Suppressor macrophage treated with lipopolysaccharide for 1 hour (primary cell): ENCODE results near the gene CDK2AP2.
"Not testable (repeated sequence)": the region's sequence is repeated elsewhere in the genome, so short reads cannot be mapped to it uniquely, and the experiment has no call there.

ENCODE experiments used
- DNase-seq, 3 donors: peaks; one replicate each; pipeline ENCODE4 v3.0.0-alpha.2; 2020 to 2022

CDK2AP2 gene, protein sequence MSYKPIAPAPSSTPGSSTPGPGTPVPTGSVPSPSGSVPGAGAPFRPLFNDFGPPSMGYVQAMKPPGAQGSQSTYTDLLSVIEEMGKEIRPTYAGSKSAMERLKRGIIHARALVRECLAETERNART

DNA sequence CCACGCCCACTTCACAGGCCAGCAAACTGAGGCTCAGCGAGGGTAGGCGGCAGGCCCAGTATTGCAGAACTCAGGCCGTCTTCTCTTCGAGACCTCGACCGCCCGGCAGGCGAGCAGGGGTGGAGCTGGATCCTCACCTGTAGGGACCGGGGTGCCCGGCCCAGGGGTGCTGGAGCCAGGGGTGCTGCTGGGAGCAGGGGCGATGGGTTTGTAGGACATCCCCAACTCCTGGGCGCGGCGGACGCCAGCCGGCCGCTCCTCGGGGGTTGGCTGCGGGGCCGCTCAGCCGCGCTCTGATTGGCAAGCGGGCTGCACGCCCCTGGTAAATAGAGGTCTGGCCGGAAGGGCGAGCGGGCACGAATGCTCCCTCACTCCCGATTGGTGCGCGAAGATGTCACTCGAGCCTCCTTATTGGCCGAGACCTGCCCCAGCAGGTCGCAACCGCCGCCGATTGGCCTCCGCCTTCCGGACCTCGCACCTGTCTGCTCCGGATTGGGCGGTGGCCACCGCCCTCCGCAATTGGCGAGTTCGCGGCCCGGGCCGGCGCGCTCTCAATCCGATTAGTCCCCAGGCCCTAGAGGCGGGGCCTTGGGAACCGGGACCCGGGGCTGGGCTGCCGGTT lies at the start of gene CDK2AP2:
Gene CDK2AP2, minus strand, starts transcription at position 299 of the 622 bp plus-strand sequence. Its CDS starts 80 bp downstream, at position 219.
- DNase-seq, result peak; percentile 99 to 100 (median 100)

DNA sequence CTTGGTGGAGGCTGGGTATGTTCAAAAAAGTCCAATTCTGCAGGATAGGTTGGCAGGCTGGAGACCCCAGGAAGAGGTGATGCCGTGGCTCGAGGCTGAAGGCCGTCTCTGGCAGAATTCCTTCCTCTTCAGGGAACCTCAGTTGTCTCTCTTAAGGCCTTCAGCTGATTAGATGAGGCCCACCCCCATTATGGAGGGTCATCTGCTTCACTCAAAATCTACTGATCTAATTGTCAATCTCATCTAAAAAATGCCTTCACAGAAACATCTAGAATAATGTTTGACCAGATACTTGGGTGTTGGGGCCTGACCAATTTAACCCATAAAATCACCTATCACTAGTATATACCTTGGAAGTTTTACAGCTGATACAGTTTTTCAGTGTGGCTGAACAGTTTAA lies 48.3 kb upstream of the CDK2AP2 start:
- DNase-seq, result no peak

DNA sequence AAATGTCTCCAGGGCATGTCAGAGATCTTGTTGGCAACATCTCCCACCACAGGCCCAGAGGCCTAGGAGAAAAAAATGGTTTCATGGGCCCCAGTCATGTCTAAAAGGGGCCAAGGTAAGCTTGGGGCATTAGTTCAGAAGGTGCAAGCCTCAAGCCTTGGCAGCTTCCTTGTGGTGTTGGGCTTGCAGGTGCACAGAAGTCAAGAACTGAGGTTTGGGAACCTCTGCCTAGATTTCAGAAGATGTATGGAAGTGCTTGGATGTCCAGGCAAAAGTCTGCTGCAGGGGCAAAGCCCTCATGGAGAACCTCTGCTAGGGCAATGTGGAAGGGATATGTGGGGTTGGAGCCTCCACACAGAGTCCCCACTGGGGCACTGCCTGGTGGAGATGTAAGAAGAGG lies 43.7 kb upstream of the CDK2AP2 start:
- DNase-seq, result not testable (repeated sequence)

DNA sequence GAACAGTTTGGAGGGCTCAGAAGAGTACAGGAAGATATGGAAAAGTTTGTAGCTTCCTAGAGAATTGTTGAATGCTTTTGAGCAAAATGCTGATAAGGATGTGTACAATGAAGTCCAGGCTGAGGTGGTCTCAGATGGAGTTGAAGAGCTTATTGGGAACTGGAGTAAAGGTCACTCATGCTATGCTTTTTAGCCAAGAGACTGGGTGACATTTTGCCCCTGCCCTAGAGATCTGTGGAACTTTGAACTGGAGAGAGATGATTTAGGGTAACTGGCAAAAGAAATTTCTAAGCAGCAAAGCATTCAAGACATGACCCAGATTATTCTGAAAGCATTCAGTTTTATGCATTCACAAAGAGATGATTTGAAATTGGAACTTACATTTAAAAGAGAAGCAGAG lies 43.2 kb upstream of the CDK2AP2 start:
- no peak for DNase-seq

DNA sequence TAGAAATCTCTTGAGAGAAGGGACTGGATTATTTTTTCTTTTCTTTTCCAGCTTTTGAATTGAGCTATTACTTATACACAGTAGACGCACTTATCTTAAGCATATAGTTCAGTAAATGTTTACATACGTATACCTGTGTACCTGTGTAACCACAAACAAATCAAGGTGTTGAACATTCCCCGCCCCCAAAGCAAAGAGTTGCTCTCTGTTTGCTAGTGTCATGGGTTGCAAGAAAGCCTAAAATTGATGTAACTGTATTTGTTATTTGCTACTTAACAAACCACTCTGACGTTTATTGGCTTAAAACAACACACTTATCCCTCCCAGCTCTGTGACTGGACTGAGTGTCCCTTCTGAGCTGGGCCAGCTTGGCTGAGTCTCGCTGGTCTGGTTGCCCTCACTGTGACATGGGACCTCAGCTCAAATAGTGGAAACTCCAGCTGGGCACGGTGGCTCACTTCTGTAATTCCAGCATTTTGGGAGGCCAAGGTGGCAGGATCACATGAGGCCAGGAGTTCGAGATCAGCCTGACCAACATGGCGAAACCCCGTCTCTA lies 40.7 kb upstream of the CDK2AP2 start:
- DNase-seq, result no peak

DNA sequence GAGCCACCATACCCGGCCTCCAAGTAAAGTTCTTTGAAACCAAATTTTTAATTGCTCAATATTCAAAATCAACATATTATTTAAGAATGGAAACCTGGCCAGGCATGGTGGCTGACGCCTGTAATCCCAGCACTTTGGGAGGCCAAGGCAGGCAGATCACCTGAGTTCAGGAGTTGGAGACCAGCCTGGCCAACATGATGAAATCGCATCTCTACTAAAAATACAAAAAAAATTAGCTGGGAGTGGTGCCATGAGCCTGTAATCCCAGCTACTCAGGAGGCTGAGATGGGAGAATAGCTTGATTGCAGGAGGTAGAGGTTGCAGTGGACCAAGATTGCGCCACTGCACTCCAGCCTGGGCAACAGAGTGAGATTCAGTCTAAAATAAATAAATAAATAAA lies 40.1 kb upstream of the CDK2AP2 start:
- not testable (repeated sequence) for DNase-seq

DNA sequence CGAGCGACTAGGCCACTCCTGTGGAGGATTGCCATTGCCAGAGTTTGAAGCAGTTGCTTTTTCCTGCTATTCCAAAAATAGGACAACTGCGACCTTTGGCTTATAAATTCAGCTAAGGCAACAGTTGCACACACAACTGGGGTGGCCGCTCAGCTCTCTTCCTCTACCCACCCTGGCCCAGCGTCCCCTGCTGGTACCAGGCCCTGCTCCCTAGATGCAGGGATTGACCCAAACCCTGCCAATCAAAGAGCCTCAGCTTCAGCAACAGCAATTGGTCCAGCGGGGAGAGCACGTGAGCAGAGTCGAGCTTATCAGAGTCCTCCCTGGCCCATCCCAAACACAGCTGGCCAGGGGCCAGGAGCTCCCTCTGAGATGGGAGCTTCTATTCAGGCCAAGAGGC lies 37.3 kb upstream of the CDK2AP2 start:
- DNase-seq, result no peak

DNA sequence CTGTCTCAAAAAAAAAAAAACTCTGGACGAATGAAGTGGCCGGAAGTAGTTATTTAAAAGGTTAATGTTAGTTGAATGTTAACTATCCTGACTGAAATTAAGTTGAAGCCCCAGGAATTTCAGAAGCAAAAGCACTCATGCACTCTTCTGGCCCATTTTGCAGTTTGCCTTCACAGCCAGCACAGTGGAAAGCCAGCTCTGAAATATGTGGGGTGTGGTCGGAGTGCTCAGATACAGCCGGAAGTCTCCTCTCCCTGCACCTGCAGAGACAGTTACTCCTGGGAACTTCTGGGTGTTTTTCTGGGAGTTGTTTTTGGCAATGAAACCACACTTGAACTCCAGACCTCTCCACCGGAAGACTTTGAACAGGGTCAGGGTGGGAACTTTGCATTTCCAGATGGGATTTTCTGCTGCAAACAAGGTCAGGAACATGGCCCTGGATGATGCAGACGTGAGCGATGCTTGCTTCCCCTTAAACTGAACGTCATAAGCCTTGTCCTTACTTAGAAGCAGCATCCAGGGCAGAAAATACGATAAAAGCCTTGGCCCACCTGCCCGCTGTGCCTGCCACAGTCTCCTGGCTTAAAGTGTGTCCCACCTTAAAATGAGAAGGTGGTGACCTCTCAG lies 36.8 kb upstream of the CDK2AP2 start:
- no peak for DNase-seq

DNA sequence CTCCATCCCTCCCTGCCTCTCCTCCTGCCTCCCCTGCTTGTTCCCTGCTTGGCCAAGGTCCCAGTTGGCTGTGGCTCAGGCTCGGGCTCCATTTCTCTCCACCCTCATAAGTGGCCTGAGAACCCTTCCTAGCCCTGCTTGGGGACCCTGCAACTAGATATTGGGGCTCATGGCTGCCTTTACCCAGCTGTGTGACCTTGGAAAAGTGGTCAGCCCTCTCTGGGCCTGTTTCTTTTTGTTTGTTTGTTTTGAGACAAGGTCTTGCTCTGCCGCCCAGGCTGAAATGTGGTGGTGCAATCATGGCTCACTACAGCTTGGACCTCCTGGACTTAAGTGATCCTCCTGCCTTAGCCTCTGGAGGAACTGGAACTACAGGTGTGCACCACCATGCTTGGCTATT lies 35.6 kb upstream of the CDK2AP2 start:
- no peak for DNase-seq

DNA sequence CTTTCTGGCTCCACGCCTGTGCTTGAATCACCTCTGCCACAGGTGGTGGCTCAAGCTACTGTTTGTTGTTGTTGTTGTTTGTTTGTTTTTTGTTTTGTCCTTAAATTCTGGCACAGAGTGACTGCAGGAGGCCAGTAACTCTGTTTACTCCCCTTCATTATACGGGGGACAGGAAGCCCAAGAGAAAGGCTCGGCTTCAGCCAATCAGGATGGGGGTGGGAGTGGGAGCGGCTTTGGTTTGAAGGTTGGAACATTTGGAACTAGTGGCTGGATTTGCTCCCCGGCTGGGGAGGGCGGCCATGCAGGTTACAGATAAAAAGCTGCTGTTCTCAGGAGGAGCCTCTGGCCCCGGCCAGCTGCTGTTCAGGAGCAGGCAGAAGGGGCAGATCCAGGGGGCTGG lies 35.0 kb upstream of the CDK2AP2 start:
- no peak for DNase-seq

DNA sequence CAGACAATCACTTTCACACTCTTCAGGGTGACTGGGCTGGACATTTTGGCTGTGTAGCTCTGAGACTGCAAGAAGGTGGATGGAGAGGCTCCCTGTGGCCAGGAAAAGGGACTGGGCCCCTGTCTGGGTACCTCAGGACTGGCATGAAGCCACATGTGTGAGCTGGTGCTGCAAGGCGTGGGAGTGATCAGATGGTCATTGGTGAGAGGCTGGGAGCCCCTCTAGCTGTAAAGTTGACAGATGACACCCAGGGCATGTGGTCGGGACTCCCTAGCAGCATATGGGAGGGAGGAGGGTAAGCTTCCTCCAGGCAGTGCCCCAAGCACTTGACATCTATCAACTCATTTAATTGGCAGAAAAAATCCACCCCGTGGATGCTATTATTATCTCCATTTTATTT lies 34.2 kb upstream of the CDK2AP2 start:
- DNase-seq, result no peak

DNA sequence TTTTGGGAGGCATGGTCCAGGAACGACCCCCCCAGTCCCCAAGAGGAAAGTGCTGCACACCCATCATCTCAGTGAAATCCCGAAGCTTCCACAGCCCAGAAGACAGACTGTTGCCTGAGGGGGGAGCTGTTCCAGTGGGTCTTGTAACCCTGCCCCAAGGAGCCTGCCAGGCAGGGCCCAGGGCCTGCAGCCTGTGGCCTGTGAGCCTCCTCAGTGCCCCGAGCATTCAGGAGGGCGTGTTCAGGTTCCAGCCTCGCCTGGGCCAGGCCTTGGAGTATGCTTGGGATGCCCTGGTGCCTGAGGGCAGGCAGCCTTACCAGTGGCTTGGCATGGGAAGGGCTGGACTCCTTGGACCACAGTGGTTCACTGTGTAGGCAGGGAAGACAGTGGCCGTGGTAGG lies 33.2 kb upstream of the CDK2AP2 start:
- DNase-seq, result no peak

DNA sequence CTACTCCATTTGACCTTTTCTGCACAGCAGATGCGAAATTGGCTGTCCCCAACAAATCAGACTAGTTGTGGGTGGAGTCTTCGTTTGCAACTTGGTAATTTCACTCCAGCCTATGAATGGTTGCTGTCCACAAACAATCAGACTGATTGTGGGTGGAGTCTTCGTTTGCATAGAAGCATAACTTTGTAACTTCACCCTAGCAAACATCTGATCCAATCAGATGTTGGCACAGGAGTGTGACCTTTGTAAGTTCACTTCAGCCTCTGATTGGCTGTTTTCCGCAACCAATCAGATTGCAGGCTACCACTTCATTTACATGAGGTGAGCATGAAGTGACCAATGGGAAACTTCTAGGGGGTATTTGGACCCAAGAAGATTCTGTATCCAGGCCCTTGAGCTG lies 31.6 kb upstream of the CDK2AP2 start:
- no peak for DNase-seq

DNA sequence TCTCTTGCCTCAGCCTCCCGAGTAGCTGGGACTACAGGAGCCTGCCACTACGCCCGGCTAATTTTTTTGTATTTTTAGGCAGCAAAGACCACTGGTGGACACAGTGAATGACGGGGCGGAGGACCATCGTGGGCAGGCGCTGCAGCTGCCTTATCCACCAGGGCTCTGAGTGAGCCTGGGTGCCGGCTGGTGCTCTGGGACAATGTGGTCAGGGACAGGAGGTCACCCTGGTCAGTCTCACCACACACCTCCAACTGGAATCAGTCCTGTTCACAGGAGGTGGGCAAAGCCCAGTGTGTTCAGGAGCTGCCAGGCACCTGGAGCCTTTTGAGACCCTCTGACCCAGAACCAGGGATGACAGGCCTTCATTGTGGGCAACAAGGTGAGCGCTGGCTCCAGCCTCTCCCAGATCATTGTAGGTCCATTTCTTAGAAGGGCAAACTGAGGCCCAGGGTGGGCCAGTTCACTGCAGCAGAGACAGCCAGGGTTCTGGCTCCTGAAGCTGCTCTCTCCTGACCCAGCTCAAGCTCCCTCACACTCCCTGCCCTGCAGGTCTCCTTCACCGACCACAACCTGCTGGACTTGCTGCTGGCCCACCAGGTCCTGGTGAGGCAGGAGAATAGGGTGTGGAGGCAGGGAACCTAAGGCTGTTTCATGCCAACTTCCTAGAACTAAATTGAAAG lies 31.0 kb upstream of the CDK2AP2 start:
- no peak for DNase-seq

DNA sequence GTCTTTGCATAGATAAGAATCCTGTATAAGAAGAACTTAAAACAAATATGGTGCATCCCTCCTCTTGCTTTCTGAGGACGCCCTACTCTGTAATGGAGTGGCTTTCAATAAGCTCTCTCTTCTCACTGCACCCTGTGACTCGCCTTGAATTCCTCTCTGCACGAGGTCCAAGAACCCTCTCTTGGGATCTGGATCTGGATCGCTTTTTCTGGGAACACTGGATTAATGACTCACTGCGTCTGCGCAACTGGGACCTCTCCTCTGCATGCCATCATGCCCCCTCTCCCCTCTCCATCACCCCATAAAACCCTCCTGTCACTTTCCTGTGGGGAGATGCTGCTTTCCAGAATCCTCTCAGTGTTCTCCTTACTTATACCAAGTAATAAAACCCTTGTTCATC lies 30.3 kb upstream of the CDK2AP2 start:
- no peak for DNase-seq

DNA sequence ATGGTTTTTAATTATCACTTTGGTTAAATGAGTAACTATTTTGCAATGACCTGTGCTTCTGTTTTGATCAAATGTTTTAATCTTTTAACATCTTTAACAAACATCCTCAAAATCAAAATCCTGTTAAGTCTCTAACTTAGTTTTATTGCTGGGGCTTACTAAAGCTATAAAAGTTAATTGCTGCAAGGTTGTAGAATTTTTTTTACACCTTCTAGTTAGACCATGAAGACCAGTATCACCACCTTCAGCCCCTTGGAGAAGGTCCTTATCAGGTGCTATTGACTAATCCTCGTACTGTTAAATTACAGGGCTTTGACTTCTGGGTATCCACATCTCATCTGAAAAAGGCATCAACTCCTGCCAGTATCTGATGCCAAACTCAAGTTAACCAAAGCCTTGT lies 27.6 kb upstream of the CDK2AP2 start:
- DNase-seq, result no peak

DNA sequence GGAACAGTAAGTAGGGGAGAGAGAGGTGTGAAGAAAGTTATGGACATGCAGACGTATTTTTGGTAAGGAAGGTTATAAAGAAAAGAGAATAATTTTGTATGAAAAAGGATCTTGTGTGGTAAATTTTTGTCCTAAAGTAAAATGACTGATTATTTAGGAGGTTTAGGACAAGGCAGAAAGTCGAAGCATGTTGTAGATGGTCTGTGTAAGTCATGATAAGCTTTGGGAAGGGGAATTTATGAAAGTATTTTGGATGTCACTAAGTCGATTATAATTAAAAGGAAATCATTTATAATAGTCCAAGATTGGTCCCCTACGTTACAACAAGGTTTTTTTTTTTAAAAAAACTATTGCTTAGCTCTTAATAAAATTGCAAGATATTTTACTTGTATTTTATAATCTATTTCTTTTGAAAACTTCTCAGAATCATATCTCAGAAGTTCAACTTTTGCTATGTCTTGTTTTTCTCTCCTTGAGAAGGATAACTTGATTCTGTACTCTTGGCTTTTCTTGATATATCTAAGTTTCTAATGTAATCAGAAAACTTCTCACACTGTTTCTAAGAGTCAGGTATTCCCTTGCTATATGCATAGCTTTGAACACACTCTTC lies 26.2 kb upstream of the CDK2AP2 start:
- no peak for DNase-seq

DNA sequence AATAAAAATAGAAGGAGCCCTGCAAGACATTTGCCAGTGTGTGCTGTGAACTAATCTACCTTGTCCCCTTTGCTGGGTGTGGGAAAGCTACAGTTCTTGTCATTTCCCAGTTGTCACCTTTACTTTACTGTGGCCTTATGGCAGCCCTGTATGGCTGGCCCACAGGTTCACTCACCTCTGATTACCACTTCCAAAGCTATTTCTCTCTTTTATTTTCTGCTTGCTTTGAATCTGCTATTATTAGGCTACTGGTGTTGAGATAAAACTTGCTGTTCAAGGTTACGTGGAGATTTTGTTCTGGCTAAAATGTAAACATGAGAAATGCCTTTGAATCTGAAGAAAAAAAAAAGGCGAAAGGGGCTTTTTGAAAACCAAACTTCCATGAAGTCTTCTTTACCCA lies 24.9 kb upstream of the CDK2AP2 start:
- DNase-seq, result no peak

DNA sequence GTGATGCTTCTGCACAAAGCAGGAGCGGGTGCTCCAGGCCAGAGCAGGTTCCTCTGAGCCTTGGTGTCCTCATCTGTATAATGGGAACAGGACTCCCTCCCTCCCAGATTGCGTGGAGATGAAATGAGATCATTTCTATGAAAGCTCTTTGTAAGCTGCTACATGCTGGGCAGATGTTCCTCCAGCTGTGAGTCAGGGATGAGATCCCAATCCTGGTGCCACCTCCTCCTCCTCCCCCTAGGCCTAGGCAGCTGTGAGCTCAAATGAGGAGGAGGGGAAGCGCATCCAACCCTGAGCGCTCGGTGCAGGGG lies 22.3 kb upstream of the CDK2AP2 start:
- no peak for DNase-seq

DNA sequence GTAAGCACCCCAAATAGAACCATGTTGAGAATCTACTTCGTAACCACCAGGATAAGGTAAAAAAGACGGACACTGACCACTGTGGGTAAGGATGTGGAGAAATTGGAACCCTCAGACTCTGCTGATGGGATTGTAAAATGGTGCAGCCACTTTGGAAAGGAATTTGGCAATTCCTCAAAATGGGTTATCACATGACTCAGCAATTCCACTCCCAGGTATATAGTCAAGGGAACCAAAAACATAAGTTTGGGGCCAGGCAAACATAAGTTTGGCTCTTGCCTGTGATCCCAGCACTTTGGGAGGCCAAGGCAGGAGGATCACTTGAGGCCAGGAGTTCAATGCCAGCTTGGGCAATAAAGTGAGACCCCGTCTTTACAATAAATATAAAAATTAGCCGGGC lies 20.4 kb upstream of the CDK2AP2 start:
- DNase-seq, result no peak

DNA sequence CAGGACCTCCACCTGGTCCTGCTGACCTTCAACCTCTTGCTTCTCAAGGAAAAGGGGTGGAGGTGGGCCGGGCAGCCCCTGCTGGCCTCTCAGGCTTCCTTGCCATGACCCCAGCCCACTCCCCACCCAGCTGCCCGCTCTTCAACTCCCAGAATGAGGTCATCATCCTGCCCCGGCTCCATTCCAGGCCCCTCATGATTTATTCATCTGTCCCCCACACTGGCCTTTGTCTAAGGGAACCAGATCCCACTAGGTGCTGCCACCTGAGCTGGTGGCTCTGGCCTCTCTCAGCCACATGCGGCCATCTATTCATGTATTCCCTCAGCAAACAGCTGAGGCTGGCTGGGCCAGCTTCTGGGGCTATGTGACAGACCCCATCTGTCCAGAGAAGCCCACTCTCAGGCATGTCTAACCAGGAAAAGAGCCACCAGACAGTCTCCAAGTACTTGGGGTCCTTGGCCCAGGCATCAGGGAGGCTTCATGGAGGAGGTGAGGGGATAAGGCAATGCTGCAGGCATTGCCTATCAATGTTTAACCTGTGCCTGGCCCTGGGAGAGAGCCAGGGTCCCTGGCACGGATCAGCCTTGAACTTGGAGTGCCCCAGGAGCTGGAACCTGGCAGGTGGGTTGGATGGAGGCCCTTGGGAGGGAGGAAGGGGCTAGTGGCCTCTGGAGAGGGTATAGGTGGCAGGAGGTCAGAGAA lies 17.5 kb upstream of the CDK2AP2 start:
- DNase-seq, result no peak

DNA sequence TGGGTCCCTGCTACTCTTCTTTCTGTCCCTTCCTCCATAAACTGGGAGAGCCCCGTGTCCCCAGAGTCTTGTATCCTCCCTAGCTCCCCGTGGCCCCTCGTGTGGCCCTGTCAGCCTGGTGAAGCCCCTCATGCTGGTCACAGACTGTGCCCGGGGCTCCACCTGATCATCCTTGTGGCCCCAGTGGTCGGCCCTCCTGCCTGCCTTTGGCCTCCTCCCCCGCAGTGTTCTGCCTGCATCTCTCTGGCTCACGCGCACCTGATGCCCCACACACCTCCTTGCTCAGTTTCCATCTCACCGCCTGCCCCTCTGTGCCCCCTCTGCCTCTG lies 16.5 kb upstream of the CDK2AP2 start:
- DNase-seq, result no peak
